ENCODE results near the gene SELENOF.
"Not testable (repeated sequence)": the region's sequence is repeated elsewhere in the genome, so short reads cannot be mapped to it uniquely, and the experiment has no call there.

The SELENOF gene

GRCh38 chr1:86856196-86856595 lies 57.7 kb downstream of the SELENOF start:
- DNase-seq: no peak

GRCh38 chr1:86854352-86854751 lies 59.6 kb downstream of the SELENOF start:
- no peak for DNase-seq

GRCh38 chr1:86852782-86853408 lies 61.0 kb downstream of the SELENOF start:
- no peak for DNase-seq

GRCh38 chr1:86852289-86852688 lies 61.6 kb downstream of the SELENOF start:
- DNase-seq: no peak

- no peak for DNase-seq
These were observed 64.2 kb downstream of the SELENOF start for GRCh38 chr1:86849756-86850155.

- no peak for DNase-seq
These were observed 65.3 kb downstream of the SELENOF start for GRCh38 chr1:86848654-86849053.

GRCh38 chr1:86846164-86846647 lies 67.7 kb downstream of the SELENOF start:
- no peak for DNase-seq

GRCh38 chr1:86845514-86845913 lies 68.4 kb downstream of the SELENOF start:
- DNase-seq: no peak

- no peak for DNase-seq
These were observed 72.8 kb downstream of the SELENOF start for GRCh38 chr1:86841116-86841515.

GRCh38 chr1:86833461-86834215 lies 80.3 kb downstream of the SELENOF start:
- peak; percentile 55 to 75 for DNase-seq

GRCh38 chr1:86832433-86832832 lies 81.5 kb downstream of the SELENOF start:
- no peak for DNase-seq

- no peak for DNase-seq
These were observed 84.6 kb downstream of the SELENOF start for GRCh38 chr1:86829321-86829720.

- no peak for DNase-seq
These were observed 85.9 kb downstream of the SELENOF start for GRCh38 chr1:86828024-86828423.

GRCh38 chr1:86826856-86827255 lies 87.1 kb downstream of the SELENOF start:
- no peak for DNase-seq

- DNase-seq: no peak
These were observed 88.6 kb downstream of the SELENOF start for GRCh38 chr1:86825319-86825718.

GRCh38 chr1:86823821-86824500 lies 90.0 kb downstream of the SELENOF start:
- no peak for DNase-seq

- DNase-seq: no peak
These were observed 90.5 kb downstream of the SELENOF start for GRCh38 chr1:86823386-86823785.

- no peak for DNase-seq
These were observed 91.5 kb downstream of the SELENOF start for GRCh38 chr1:86822459-86822858.

- DNase-seq: no peak
These were observed 92.0 kb downstream of the SELENOF start for GRCh38 chr1:86821956-86822355.

GRCh38 chr1:86819970-86820369 lies 94.0 kb downstream of the SELENOF start:
- not testable (repeated sequence) for DNase-seq

GRCh38 chr1:86817246-86817826 lies 96.6 kb downstream of the SELENOF start:
- not testable (repeated sequence) for DNase-seq

GRCh38 chr1:86814118-86814517 lies 99.8 kb downstream of the SELENOF start:
- not testable (repeated sequence) for DNase-seq
